ENCODE data around the gene ATAD1. TPM values are rescaled to one million over a fixed set of nuclear protein-coding genes. Genes with fewer than 3 reads are reported as not detected.

Gene ATAD1
- total and polyA plus RNA-seq, 10 of the 15 experiments (the other 5 are each of a cell fraction or from before 2014, with no cell fraction given), result 24.7 to 59.3 (median 41.1) TPM

- TF ChIP-seq ETV6 (conservative IDR thresholded peaks at IDR 0.05 in 1 of 2, IDR thresholded peaks at IDR 0.05 in 1 of 2; ENCODE audit: borderline replicate concordance in 1 of 2, low read depth in 1 of 2) (0 out of 4 replicates have a peak, but pooled peaks of 1 of the 2 experiments have one; percentile 39), POU2F2 (IDR thresholded peaks at IDR 0.05; ENCODE audit: borderline replicate concordance, low read depth, low read length) (no peak), BMI1 (IDR thresholded peaks at IDR 0.05; ENCODE audit: borderline replicate concordance) (no peak), FOXM1 (IDR thresholded peaks at IDR 0.05; ENCODE audit: low read depth, low read length) (peak; percentile 38; the same call in 1 of the 2 replicates), ATF2 (IDR thresholded peaks at IDR 0.05; ENCODE audit: low read length) (no peak), CHD4 (IDR thresholded peaks at IDR 0.05) (no peak), BACH1 (IDR thresholded peaks at IDR 0.05; ENCODE audit: borderline replicate concordance) (no peak), RAD51 (IDR thresholded peaks at IDR 0.05) (peak; percentile 12; the same call in 1 of the 2 replicates), SREBF1 (IDR thresholded peaks at IDR 0.05; ENCODE audit: low read length) (no peak), SIX5 (IDR thresholded peaks at IDR 0.05; ENCODE audit: low read depth, low read length, severe bottlenecking) (no peak), IRF4 (IDR thresholded peaks at IDR 0.05; ENCODE audit: low read depth, low read length) (peak; percentile 44; the same call in 1 of the 2 replicates), ZNF24 (IDR thresholded peaks at IDR 0.05) (peak; percentile 62), USF1 (IDR thresholded peaks at IDR 0.05; ENCODE audit: borderline replicate concordance, extremely low read length, insufficient read depth, low read depth, low read length) (no peak), POLR2AphosphoS5 (IDR thresholded peaks at IDR 0.05; ENCODE audit: low read length) (no peak), HCFC1 (IDR thresholded peaks at IDR 0.05; ENCODE audit: low read length) (no peak), IKZF2 (IDR thresholded peaks at IDR 0.05) (peak; percentile 45 to 64; a peak in 3 of 4 replicates), SMC3 (IDR thresholded peaks at IDR 0.05; ENCODE audit: borderline replicate concordance, low read length) (peak; percentile 86; the same call in 1 of the 2 replicates), ATF7 (IDR thresholded peaks at IDR 0.05; ENCODE audit: low read depth) (no peak), POLR2AphosphoS2 (IDR thresholded peaks at IDR 0.05; ENCODE audit: low read depth, low read length) (no peak), BHLHE40 (IDR thresholded peaks at IDR 0.05; ENCODE audit: borderline replicate concordance in 1 of 2, low read depth in 2 of 2, low read length in 1 of 2) (no peak)
- TF ChIP-seq, protein P1, sequence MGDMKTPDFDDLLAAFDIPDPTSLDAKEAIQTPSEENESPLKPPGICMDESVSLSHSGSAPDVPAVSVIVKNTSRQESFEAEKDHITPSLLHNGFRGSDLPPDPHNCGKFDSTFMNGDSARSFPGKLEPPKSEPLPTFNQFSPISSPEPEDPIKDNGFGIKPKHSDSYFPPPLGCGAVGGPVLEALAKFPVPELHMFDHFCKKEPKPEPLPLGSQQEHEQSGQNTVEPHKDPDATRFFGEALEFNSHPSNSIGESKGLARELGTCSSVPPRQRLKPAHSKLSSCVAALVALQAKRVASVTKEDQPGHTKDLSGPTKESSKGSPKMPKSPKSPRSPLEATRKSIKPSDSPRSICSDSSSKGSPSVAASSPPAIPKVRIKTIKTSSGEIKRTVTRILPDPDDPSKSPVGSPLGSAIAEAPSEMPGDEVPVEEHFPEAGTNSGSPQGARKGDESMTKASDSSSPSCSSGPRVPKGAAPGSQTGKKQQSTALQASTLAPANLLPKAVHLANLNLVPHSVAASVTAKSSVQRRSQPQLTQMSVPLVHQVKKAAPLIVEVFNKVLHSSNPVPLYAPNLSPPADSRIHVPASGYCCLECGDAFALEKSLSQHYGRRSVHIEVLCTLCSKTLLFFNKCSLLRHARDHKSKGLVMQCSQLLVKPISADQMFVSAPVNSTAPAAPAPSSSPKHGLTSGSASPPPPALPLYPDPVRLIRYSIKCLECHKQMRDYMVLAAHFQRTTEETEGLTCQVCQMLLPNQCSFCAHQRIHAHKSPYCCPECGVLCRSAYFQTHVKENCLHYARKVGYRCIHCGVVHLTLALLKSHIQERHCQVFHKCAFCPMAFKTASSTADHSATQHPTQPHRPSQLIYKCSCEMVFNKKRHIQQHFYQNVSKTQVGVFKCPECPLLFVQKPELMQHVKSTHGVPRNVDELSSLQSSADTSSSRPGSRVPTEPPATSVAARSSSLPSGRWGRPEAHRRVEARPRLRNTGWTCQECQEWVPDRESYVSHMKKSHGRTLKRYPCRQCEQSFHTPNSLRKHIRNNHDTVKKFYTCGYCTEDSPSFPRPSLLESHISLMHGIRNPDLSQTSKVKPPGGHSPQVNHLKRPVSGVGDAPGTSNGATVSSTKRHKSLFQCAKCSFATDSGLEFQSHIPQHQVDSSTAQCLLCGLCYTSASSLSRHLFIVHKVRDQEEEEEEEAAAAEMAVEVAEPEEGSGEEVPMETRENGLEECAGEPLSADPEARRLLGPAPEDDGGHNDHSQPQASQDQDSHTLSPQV (IDR thresholded peaks at IDR 0.05), result 0 out of 2 replicates have a peak, but pooled peaks have one; percentile 38
- TF ChIP-seq, protein P2, sequence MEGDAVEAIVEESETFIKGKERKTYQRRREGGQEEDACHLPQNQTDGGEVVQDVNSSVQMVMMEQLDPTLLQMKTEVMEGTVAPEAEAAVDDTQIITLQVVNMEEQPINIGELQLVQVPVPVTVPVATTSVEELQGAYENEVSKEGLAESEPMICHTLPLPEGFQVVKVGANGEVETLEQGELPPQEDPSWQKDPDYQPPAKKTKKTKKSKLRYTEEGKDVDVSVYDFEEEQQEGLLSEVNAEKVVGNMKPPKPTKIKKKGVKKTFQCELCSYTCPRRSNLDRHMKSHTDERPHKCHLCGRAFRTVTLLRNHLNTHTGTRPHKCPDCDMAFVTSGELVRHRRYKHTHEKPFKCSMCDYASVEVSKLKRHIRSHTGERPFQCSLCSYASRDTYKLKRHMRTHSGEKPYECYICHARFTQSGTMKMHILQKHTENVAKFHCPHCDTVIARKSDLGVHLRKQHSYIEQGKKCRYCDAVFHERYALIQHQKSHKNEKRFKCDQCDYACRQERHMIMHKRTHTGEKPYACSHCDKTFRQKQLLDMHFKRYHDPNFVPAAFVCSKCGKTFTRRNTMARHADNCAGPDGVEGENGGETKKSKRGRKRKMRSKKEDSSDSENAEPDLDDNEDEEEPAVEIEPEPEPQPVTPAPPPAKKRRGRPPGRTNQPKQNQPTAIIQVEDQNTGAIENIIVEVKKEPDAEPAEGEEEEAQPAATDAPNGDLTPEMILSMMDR (IDR thresholded peaks at IDR 0.05 in 2 of 3, conservative IDR thresholded peaks at IDR 0.05 in 1 of 3; ENCODE audit: control insufficient read depth in 2 of 3, extremely low read depth in 1 of 3, insufficient read depth in 1 of 3, low read depth in 3 of 3, low read length in 3 of 3), result peak; percentile 61 to 97 (median 84); a peak in 5 of 6 replicates
These were observed 42.2 kb upstream of the ATAD1 start (continued) for GRCh38 chr10:87860156-87860795.

All from GM12878 (cell line).